Esophagus squamous epithelium (tissue), 5 donors: ENCODE results near the gene TSEN2. TPM values are rescaled to one million over a fixed set of nuclear protein-coding genes. Genes with fewer than 3 reads are reported as not detected.

ENCODE experiments used
- DNase-seq: peaks from one replicate; lab custom pipeline; 2025; lab: John Stamatoyannopoulos, UW
- H3K27ac ChIP-seq, 4 donors: fragments of 200-600 bp; sonication (generic); one replicate each; pipeline ENCODE4 v1.5.1; 2016 to 2019; ENCODE audit warnings: mild to moderate bottlenecking in 1 of 4
- H3K27me3 ChIP-seq, 4 donors: fragments of 200-600 bp; sonication (generic); 1 replicate in 3 of 4; 2 replicates in 1 of 4; pipeline versions ENCODE4 v1.5.1 to v1.6.0; 2017 to 2021; ENCODE audit warnings: antibody characterized with exemption in 1 of 4
- H3K36me3 ChIP-seq, 3 donors: fragments of 200-600 bp; sonication (generic); one replicate each; pipeline ENCODE4 v1.5.1; 2016 to 2019
- H3K4me1 ChIP-seq, 3 donors: fragments of 200-600 bp; sonication (generic); one replicate each; pipeline ENCODE4 v1.5.1; 2017 to 2019
- H3K4me3 ChIP-seq, 4 donors: fragments of 200-600 bp; sonication (generic); 1 replicate in 3 of 4; 2 replicates in 1 of 4; pipeline ENCODE4 v1.5.1; 2016 to 2019; ENCODE audit warnings: mild to moderate bottlenecking in 2 of 4, moderate library complexity in 1 of 4
- H3K9me3 ChIP-seq, 3 donors: fragments of 200-600 bp; sonication (generic); one replicate each; pipeline ENCODE4 v1.5.1; 2016 to 2019
- CTCF ChIP-seq, 6 experiments: fragments of 450-650 bp in 4 of 6; fragments of 200-600 bp in 2 of 6; sonication (generic) in 2 of 6; IDR thresholded peaks; one replicate each; pipeline ENCODE4 v1.5.1; 2016 to 2019; ENCODE audit warnings: antibody characterized with exemption in 6 of 6, mild to moderate bottlenecking in 4 of 6, moderate library complexity in 4 of 6
- POLR2A ChIP-seq, 4 donors: fragments of 450-650 bp; IDR thresholded peaks; one replicate each; pipeline ENCODE4 v1.6.1; 2017; ENCODE audit warnings: antibody characterized with exemption in 4 of 4, mild to moderate bottlenecking in 4 of 4, moderate library complexity in 3 of 4
- WGBS, 2 donors: methylation state at CpG; one replicate each; pipeline ENCODE4 v1.1.5; 2018; 5-methylcytosine and 5-hydroxymethylcytosine counted together
- intact Hi-C: fragments of 100-400 bp; cut with DNase I; formaldehyde crosslinking; loops from one replicate; pipeline ENCODE4 v1.15.0; 2022
- total RNA-seq, 4 donors: library from RNA; depleted of rRNA; stranded (reverse); fragments of >200 nt; gene quantifications; one replicate each; pipeline ENCODE4 v1.1.0, GENCODE V29; 2016
- donor health status: DM: yes; HTN: yes; CAD: no.

The TSEN2 gene
- total RNA-seq, 4 donors from 2014 or later = 13.6 to 29.6 (median 14.3) TPM

- intact Hi-C loops = no loop called here
- peak overlapping the region; percentile 24 to 76 (median 63) for H3K27ac ChIP-seq
- peak overlapping the region; percentile 33 to 57 (median 44) for H3K4me3 ChIP-seq
These were observed 60.6 kb downstream of the TSEN2 start for GRCh38 chr3:12544652-12545472.

GRCh38 chr3:12545473-12545791, 61.2 kb downstream of the TSEN2 start, which contains the start of gene MKRN2OS:
TSS of gene MKRN2OS (minus strand) at chr3:12545499. CDS start at chr3:12545464, 35 bp downstream.
- intact Hi-C loops = no loop called here
- Histone ChIP-seq H3K4me1 (peaks cover 0 to 24% (median 0%) of the 10 kb centered on the region in 3 donors), H3K36me3 (peaks cover 0 to 13% (median 1%) of the 10 kb centered on the region in 3 donors), H3K27me3 (peaks cover 0 to 1% (median 0%) of the 10 kb centered on the region in 4 donors), H3K9me3 (no peaks in the 10 kb centered on the region), H3K4me3 (peak within 1 kb of the TSS; percentile 33 to 57 (median 44)), H3K27ac (peak within 1 kb of the TSS; percentile 24 to 76 (median 63))
- TF ChIP-seq CTCF (IDR thresholded peaks at IDR 0.05) = peak in 1 of 6 experiments; percentile 18
- peak in 1 of 4 donors; percentile 20 for TF ChIP-seq POLR2A (IDR thresholded peaks at IDR 0.05)
- DNase-seq = no peak
- 31 to 48% methylated on average over 4 of the region's 4 CpGs for WGBS, 2 donors

More at GRCh38 chr3:12544652-12545472, 60.6 kb downstream of the TSEN2 start:
- Histone ChIP-seq H3K9me3 (no peaks in the 10 kb centered on the region), H3K4me1 (peaks cover 0 to 18% (median 0%) of the 10 kb centered on the region in 3 donors), H3K36me3 (peaks cover 0 to 19% (median 6%) of the 10 kb centered on the region in 3 donors), H3K27me3 (no peaks in the 10 kb centered on the region)
- no peak for TF ChIP-seq POLR2A (IDR thresholded peaks at IDR 0.05)
- peak in 1 of 6 experiments; percentile 3 for TF ChIP-seq CTCF (IDR thresholded peaks at IDR 0.05)
- no peak for DNase-seq
- 30 to 50% methylated on average over 11 of the region's 11 CpGs for WGBS, 2 donors

DNA sequence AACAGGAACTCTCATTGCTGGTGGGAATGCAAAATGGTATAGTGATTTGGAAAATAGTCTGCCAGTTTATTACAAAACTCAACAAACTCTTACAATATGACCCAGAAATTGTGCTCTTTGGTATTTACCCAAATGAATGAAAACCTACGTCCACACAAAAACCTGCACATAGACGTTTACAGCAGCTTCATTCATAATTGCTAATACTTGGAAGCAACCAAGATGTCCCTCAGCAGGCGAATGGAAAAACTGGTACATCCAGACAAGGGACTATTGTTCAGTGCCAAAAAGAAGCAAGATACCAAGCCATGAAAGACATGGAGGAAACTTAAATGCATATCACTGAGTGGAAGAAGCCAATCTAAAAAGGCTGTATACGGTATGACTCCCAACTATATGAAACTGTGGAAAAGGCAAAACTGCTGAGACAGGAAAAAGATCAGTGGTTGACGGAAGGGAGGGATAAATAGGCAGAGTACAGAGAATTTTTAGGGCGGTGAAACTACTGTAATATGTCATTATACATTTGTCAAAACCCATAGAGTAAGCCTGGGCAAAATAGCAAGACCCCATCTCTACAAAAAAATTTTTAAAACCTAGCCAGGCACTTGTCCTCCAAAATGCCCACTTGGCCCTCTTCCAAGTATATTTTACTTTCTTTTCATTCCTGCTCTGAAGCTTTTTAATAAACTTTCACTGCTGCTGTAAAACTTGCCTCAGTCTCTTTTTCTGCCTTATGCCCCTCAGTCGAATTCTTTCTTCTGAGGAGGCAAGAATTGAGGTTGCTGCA, 65.9 kb downstream of the TSEN2 start:
- no peak for DNase-seq
- intact Hi-C loops = no loop called here
- Histone ChIP-seq H3K4me3 (no peak overlapping the region), H3K27me3 (peaks cover 0 to 45% (median 1%) of the 10 kb centered on the region in 4 donors), H3K36me3 (no peaks in the 10 kb centered on the region), H3K9me3 (no peaks in the 10 kb centered on the region), H3K4me1 (peaks cover 0 to 25% (median 5%) of the 10 kb centered on the region in 3 donors), H3K27ac (no peak overlapping the region)
- TF ChIP-seq POLR2A (IDR thresholded peaks at IDR 0.05) = no peak
- TF ChIP-seq CTCF (IDR thresholded peaks at IDR 0.05) = no peak
- 55 to 64% methylated on average over 7 of the region's 7 CpGs for WGBS, 2 donors

DNA sequence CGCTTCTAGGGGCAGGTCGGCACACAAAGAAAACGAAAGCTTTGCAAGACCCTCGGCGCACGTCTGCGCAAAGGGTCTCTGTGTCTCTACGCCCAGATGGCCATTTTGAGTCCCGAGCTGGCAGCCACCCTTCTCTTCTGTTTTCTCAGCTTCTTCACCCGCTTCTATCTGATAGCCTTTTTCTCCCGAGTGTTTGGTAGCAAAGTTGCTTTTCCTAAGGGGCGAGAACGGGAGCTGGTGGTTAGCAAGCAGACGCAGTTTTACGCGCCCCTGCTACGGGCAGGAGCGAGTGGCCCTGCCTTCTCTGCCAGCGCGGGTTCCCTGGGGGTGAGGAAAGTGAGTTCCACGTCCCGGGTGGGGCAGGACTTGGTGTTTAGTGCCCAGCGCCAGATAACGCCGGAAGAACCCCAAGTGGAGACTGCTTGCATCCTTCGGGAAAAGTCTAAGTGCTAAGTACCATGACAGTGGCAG, 69.7 kb downstream of the TSEN2 start:
- H3K27ac ChIP-seq = peak overlapping the region in 3 of 4 donors; percentile 6 to 42 (median 16)
- no peak for DNase-seq
- peak overlapping the region; percentile 23 to 65 (median 42) for H3K4me3 ChIP-seq
- WGBS, 2 donors = 3 to 10% methylated on average over 11 to 17 of the region's 26 CpGs
- H3K27me3 ChIP-seq = peaks cover 0 to 46% (median 1%) of the 10 kb centered on the region in 4 donors
- no peaks in the 10 kb centered on the region for H3K9me3 ChIP-seq
- H3K4me1 ChIP-seq = peaks cover 0 to 43% (median 21%) of the 10 kb centered on the region in 3 donors
- TF ChIP-seq POLR2A (IDR thresholded peaks at IDR 0.05) (no peak), CTCF (IDR thresholded peaks at IDR 0.05) (no peak)
- intact Hi-C loops = no loop called here
- H3K36me3 ChIP-seq = no peaks in the 10 kb centered on the region
